B cell (primary cell): ENCODE data around the gene SUGCT. TPM values are rescaled to one million over a fixed set of nuclear protein-coding genes. Genes with fewer than 3 reads are reported as not detected.

Experiments
- ATAC-seq: fragments of 200-7000 bp; cut with Tn5 transposase; one replicate; pipeline ENCODE4 v1.10.0; 2021; ENCODE audit warnings: low read depth, mild to moderate bottlenecking, moderate number of reproducible peaks, moderate library complexity
- CTCF ChIA-PET: fragments of 350-600 bp; sonication (Branson Sonifier 250); formaldehyde crosslinking; loops from one replicate; lab custom pipeline; 2021; ENCODE audit warnings: antibody characterized with exemption, inconsistent platforms; lab: Charles Lee
- POLR2A ChIA-PET: fragments of 350-600 bp; sonication (Branson Sonifier 250); formaldehyde crosslinking; loops from one replicate; lab custom pipeline; 2021; ENCODE audit warnings: antibody characterized with exemption; lab: Charles Lee
- DNase-seq: peaks from one replicate; pipeline ENCODE4 v3.0.0; 2013
- H2AFZ ChIP-seq: 2 replicates; pipeline ENCODE4 v1.6.1; 2012; ENCODE audit warnings: mild to moderate bottlenecking, low read depth, low read length; ENCODE audit not compliant: insufficient read depth, poor library complexity, severe bottlenecking
- H3K27ac ChIP-seq, 2 donors: 1 replicate in 1 of 2; 2 replicates in 1 of 2; pipeline ENCODE4 v1.5.1; 2012 to 2013; ENCODE audit warnings: low read length in 2 of 2, mild to moderate bottlenecking in 2 of 2, moderate library complexity in 1 of 2
- H3K27me3 ChIP-seq, 4 experiments: fragments of 200-600 bp in 1 of 4; sonication (generic) in 1 of 4; replicated peaks in 1 of 4; 1 replicate in 2 of 4; 2 replicates in 2 of 4; pipeline versions ENCODE4 v1.6.1 to v1.7.0; 2013 to 2016; ENCODE audit warnings: low read length in 3 of 4, mild to moderate bottlenecking in 2 of 4, mixed read lengths in 1 of 4, moderate library complexity in 1 of 4; ENCODE audit not compliant: insufficient read depth in 4 of 4, control insufficient read depth in 3 of 4; ENCODE audit errors: control extremely low read depth in 1 of 4
- H3K36me3 ChIP-seq, 2 experiments: replicated peaks in 1 of 2; 1 replicate in 1 of 2; 2 replicates in 1 of 2; pipeline versions ENCODE4 v1.6.1 to v1.7.1; 2013; ENCODE audit warnings: low read length in 1 of 2; ENCODE audit not compliant: insufficient read depth in 2 of 2, control insufficient read depth in 1 of 2; ENCODE audit errors: control extremely low read depth in 1 of 2, extremely low read depth in 1 of 2
- H3K4me1 ChIP-seq, 2 donors: fragments of 200-600 bp in 1 of 2; sonication (generic) in 1 of 2; 1 replicate in 1 of 2; 2 replicates in 1 of 2; pipeline versions ENCODE4 v1.5.1 to v1.6.1; 2013 to 2017; ENCODE audit warnings: low read length in 2 of 2; ENCODE audit not compliant: control insufficient read depth in 2 of 2, insufficient read depth in 2 of 2
- H3K4me2 ChIP-seq: replicated peaks from 2 replicates; pipeline ENCODE3; 2012; ENCODE audit warnings: mild to moderate bottlenecking, low read depth, low read length; ENCODE audit not compliant: poor library complexity, severe bottlenecking
- H3K4me3 ChIP-seq, 5 experiments: fragments of 200-600 bp in 1 of 5; sonication (generic) in 1 of 5; 1 replicate in 3 of 5; 2 replicates in 2 of 5; pipeline versions ENCODE4 v1.5.1 to v1.7.0; 2011 to 2016; ENCODE audit warnings: low read length in 4 of 5, mild to moderate bottlenecking in 4 of 5, low read depth in 2 of 5, control low read depth in 1 of 5, moderate library complexity in 1 of 5; ENCODE audit not compliant: insufficient read depth in 1 of 5; ENCODE audit errors: control extremely low read depth in 1 of 5, extremely low read depth in 1 of 5
- H3K79me2 ChIP-seq: fragments of 200-600 bp; sonication (generic); one replicate; pipeline ENCODE4 v1.6.0; 2016; ENCODE audit warnings: low read length; ENCODE audit not compliant: control insufficient read depth, insufficient read depth
- H3K9ac ChIP-seq: fragments of 200-600 bp; sonication (generic); 2 replicates; pipeline ENCODE4 v1.6.1; 2017; ENCODE audit warnings: mild to moderate bottlenecking, low read length, moderate library complexity
- H3K9me3 ChIP-seq, 3 donors: one replicate each; pipeline versions ENCODE4 v1.6.1 to v1.7.1; 2013; ENCODE audit warnings: low read length in 2 of 3; ENCODE audit not compliant: control insufficient read depth in 2 of 3, insufficient read depth in 1 of 3; ENCODE audit errors: control extremely low read depth in 1 of 3
- H4K20me1 ChIP-seq: 2 replicates; pipeline ENCODE4 v1.6.0; 2012; ENCODE audit warnings: mild to moderate bottlenecking, low read length; ENCODE audit not compliant: insufficient read depth, control insufficient read depth, poor library complexity, severe bottlenecking
- H3K27ac Mint-ChIP-seq: one replicate; pipeline ENCODE4 v1.8.0; 2021; ENCODE audit warnings: mixed read lengths
- H3K27me3 Mint-ChIP-seq: one replicate; pipeline ENCODE4 v1.8.0; 2021; ENCODE audit warnings: mixed read lengths
- H3K4me1 Mint-ChIP-seq: one replicate; pipeline ENCODE4 v1.8.0; 2021; ENCODE audit warnings: mixed read lengths
- H3K4me3 Mint-ChIP-seq: one replicate; pipeline ENCODE4 v1.8.0; 2021; ENCODE audit warnings: mixed read lengths
- H3K9me3 Mint-ChIP-seq: one replicate; pipeline ENCODE4 v1.8.0; 2022; ENCODE audit warnings: mixed read lengths; ENCODE audit not compliant: insufficient read depth
- EZH2 ChIP-seq: IDR thresholded peaks from 2 replicates; pipeline ENCODE4 v1.6.1; 2012; ENCODE audit warnings: borderline replicate concordance, low read depth, mild to moderate bottlenecking, moderate library complexity, low read length; ENCODE audit not compliant: insufficient read depth, poor library complexity, severe bottlenecking
- WGBS: methylation state at CpG from one replicate; pipeline ENCODE4 v1.1.5; 2013; ENCODE audit warnings: missing lambda C conversion rate; ENCODE audit not compliant: insufficient coverage; 5-methylcytosine and 5-hydroxymethylcytosine counted together
- intact Hi-C: fragments of 100-400 bp; cut with micrococcal nuclease; formaldehyde crosslinking; loops from one replicate; pipeline ENCODE4 v1.10.0; 2022
- polyA plus RNA-seq: library from polyadenylated mRNA; depleted of rRNA; stranded (reverse); fragments of >200 nt; gene quantifications from 2 replicates; pipeline ENCODE4 v1.2.3, GENCODE V29; 2012
- total RNA-seq, 2 donors: library from RNA; stranded (reverse); fragments of 120-200 nt in 1 of 2; gene quantifications; 1 replicate in 1 of 2; 2 replicates in 1 of 2; pipeline versions ENCODE4 v1.2.3 to v1.2.4, GENCODE V29; 2013 to 2022
- TF ChIP-seq, protein P1 (sequence below): fragments of 200-600 bp; IDR thresholded peaks from one replicate; pipeline ENCODE4 v1.8.0; 2022; ENCODE audit warnings: antibody characterized with exemption, mild to moderate bottlenecking

The SUGCT gene
- total and polyA plus RNA-seq, 2 donors (not counting 1 experiment from before 2014, with no cell fraction given), result 0.19 to 0.86 TPM

DNA sequence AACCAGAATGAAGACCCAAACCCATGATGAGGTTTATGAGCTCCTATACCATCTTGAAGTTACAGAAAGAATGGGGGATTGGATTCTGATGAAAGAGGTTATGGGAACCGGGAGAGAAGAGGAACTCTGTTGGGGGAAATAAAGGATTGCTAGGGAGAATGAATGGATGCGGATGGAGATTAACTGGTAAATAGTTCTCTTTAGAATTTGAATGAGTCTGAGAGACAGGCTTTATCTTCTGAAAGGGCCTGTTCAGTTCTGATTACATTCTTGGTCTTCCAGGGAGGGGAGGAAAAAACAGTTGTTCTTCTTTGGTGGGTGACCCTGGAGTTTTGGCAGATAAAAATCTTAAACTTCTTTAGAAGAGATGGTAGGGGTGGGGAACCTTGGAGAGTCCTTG, 13.9 kb downstream of the SUGCT start:
- Histone ChIP-seq H3K79me2 (no peaks in the 10 kb centered on the region), H3K9me3 (peaks cover 0 to 5% (median 0%) of the 10 kb centered on the region in 3 donors), H3K4me3 (no peak overlapping the region), H3K27me3 (no peaks in the 10 kb centered on the region), H3K4me1 (no peaks in the 10 kb centered on the region), H3K36me3 (no peaks in the 10 kb centered on the region), H3K9ac (no peak overlapping the region), H3K27ac (no peak overlapping the region), H2AFZ (no peak overlapping the region), H4K20me1 (no peaks in the 10 kb centered on the region), H3K4me2 (no peak overlapping the region)
- Mint-ChIP-seq H3K27ac (no peak overlapping the region), H3K27me3 (peaks cover 9% of the 10 kb centered on the region), H3K4me1 (no peaks in the 10 kb centered on the region), H3K4me3 (no peak overlapping the region), H3K9me3 (no peaks in the 10 kb centered on the region)
- no peak for TF ChIP-seq EZH2
- DNase-seq (no peak), ATAC-seq (no peak)
- ChIA-PET POLR2A (no interaction called here), CTCF (no interaction called here)
- intact Hi-C loops, result no loop called here
- 95% methylated on average over 2 of the region's 2 CpGs for WGBS

DNA sequence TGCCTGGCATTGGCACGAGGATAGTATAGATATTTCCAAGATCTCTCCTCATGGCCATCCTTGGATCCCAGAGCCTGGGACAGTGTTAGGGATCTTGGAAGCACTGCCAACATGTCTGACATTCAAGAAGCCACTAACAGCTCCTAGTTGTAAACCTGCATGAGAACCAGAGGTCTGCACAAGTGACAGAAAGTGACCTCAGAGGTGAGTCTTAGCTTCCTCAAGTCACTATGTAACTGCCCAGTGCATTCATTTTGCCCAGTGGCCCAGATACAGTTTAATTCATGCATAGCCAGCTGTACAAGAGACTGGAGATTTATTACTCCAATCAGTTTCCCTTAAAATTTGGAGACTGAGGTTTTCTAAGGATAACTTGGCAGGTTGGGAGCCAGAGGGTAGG, 16.7 kb downstream of the SUGCT start:
- DNase-seq, result no peak
- no peak for ATAC-seq
- ChIA-PET POLR2A (no interaction called here), CTCF (interaction anchor here (1.9 kb wide), 1 partner anchor 17 kb away, joined by 4 read pairs; the partner anchor contains the start of genes MPLKIP and SUGCT)
- Histone ChIP-seq H3K4me1 (no peaks in the 10 kb centered on the region), H3K27ac (no peak overlapping the region), H3K4me2 (no peak overlapping the region), H4K20me1 (no peaks in the 10 kb centered on the region), H3K27me3 (no peaks in the 10 kb centered on the region), H3K9me3 (peaks cover 0 to under 1% (median 0%) of the 10 kb centered on the region in 3 donors), H3K36me3 (no peaks in the 10 kb centered on the region), H3K9ac (no peak overlapping the region), H2AFZ (no peak overlapping the region), H3K4me3 (no peak overlapping the region), H3K79me2 (no peaks in the 10 kb centered on the region)
- 71% methylated on average over 1 of the region's 1 CpG for WGBS
- intact Hi-C loops, result no loop called here
- TF ChIP-seq, protein P1, sequence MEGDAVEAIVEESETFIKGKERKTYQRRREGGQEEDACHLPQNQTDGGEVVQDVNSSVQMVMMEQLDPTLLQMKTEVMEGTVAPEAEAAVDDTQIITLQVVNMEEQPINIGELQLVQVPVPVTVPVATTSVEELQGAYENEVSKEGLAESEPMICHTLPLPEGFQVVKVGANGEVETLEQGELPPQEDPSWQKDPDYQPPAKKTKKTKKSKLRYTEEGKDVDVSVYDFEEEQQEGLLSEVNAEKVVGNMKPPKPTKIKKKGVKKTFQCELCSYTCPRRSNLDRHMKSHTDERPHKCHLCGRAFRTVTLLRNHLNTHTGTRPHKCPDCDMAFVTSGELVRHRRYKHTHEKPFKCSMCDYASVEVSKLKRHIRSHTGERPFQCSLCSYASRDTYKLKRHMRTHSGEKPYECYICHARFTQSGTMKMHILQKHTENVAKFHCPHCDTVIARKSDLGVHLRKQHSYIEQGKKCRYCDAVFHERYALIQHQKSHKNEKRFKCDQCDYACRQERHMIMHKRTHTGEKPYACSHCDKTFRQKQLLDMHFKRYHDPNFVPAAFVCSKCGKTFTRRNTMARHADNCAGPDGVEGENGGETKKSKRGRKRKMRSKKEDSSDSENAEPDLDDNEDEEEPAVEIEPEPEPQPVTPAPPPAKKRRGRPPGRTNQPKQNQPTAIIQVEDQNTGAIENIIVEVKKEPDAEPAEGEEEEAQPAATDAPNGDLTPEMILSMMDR, result no peak
- no peak overlapping the region for H3K27ac Mint-ChIP-seq
- peaks cover 9% of the 10 kb centered on the region for H3K27me3 Mint-ChIP-seq
- H3K4me3 Mint-ChIP-seq, result no peak overlapping the region
- no peaks in the 10 kb centered on the region for H3K4me1 Mint-ChIP-seq
- H3K9me3 Mint-ChIP-seq, result no peaks in the 10 kb centered on the region
